Endothelial cell of umbilical vein (primary cell): ENCODE measurements around the gene CHCHD10. TPM values are rescaled to one million over a fixed set of nuclear protein-coding genes. Genes with fewer than 3 reads are reported as not detected.

Source experiments
- BruUV-seq: library from RNA; stranded (reverse); fragments of 400-500 nt; replicated peaks from 2 replicates; lab custom pipeline; 2021; lab: Mats Ljungman, UMichigan
- CTCF ChIA-PET: fragments of 300-600, 350-600 bp; sonication (Branson Sonifier 250); formaldehyde crosslinking; loops from one replicate; lab custom pipeline; 2021; ENCODE audit warnings: antibody characterized with exemption, inconsistent platforms; lab: Charles Lee
- POLR2A ChIA-PET: fragments of 300-600, 350-600 bp; sonication (Branson Sonifier 250); formaldehyde crosslinking; loops from one replicate; lab custom pipeline; 2021; ENCODE audit warnings: antibody characterized with exemption, inconsistent platforms; lab: Charles Lee
- DNase-seq: peaks from one replicate; pipeline ENCODE4 v3.0.0-alpha.2; 2011; ENCODE audit warnings: low read depth, low spot score
- FAIRE-seq: peaks from 2 replicates; lab custom pipeline; 2011; peaks lifted over from hg19 to GRCh38; lab: Jason Lieb, UNC
- H2AFZ ChIP-seq: 2 replicates; pipeline ENCODE4 v1.6.0; 2012; ENCODE audit warnings: low read depth, low read length, control low read depth, inconsistent platforms
- H3K27ac ChIP-seq: 2 replicates; pipeline ENCODE4 v1.5.1; 2011; ENCODE audit warnings: low read depth, mild to moderate bottlenecking, control low read depth, low read length, moderate library complexity; ENCODE audit not compliant: insufficient read depth
- H3K27me3 ChIP-seq, 2 experiments: 2 replicates each; pipeline versions ENCODE4 v1.6.0 to v1.6.1; 2011; ENCODE audit warnings: low read length in 2 of 2, mixed read lengths in 1 of 2; ENCODE audit not compliant: control insufficient read depth in 2 of 2, insufficient read depth in 2 of 2
- H3K36me3 ChIP-seq, 2 experiments: 2 replicates in 1 of 2; 3 replicates in 1 of 2; pipeline ENCODE4 v1.5.1; 2011; ENCODE audit warnings: low read length in 2 of 2, mild to moderate bottlenecking in 1 of 2, moderate library complexity in 1 of 2; ENCODE audit not compliant: control insufficient read depth in 2 of 2, insufficient read depth in 2 of 2; ENCODE audit errors: extremely low read depth in 1 of 2
- H3K4me1 ChIP-seq: 3 replicates; pipeline ENCODE4 v1.5.1; 2011; ENCODE audit warnings: mild to moderate bottlenecking, low read length; ENCODE audit not compliant: control insufficient read depth, insufficient read depth; ENCODE audit errors: extremely low read depth
- H3K4me2 ChIP-seq: 2 replicates; pipeline ENCODE4 v1.6.1; 2011; ENCODE audit warnings: low read length, control low read depth, mixed read lengths; ENCODE audit not compliant: insufficient read depth
- H3K4me3 ChIP-seq, 3 experiments: fragments of 200-600 bp in 1 of 3; sonication (generic), shearing (Covaris generic) in 1 of 3; replicated peaks in 1 of 3; 2 replicates each; pipeline ENCODE4 v1.5.1; 2011 to 2016; ENCODE audit warnings: control low read depth in 3 of 3, low read length in 3 of 3, mild to moderate bottlenecking in 2 of 3, inconsistent platforms in 1 of 3, low read depth in 1 of 3, moderate library complexity in 1 of 3; ENCODE audit not compliant: insufficient read depth in 1 of 3
- H3K79me2 ChIP-seq: 2 replicates; pipeline ENCODE4 v1.6.0; 2012; ENCODE audit warnings: low read length, inconsistent platforms; ENCODE audit not compliant: control insufficient read depth, insufficient read depth
- H3K9ac ChIP-seq: replicated peaks from 2 replicates; pipeline ENCODE3; 2011; ENCODE audit warnings: low read length, control low read depth; ENCODE audit not compliant: insufficient read depth; ENCODE audit errors: extremely low read depth
- H3K9me1 ChIP-seq: replicated peaks from 3 replicates; pipeline ENCODE4 v1.6.0; 2011; ENCODE audit warnings: mild to moderate bottlenecking, low read length; ENCODE audit not compliant: control insufficient read depth, insufficient read depth; ENCODE audit errors: extremely low read depth
- H3K9me3 ChIP-seq: replicated peaks from 2 replicates; pipeline ENCODE4 v1.5.1; 2012; ENCODE audit warnings: low read length, inconsistent platforms; ENCODE audit not compliant: control insufficient read depth, insufficient read depth
- H4K20me1 ChIP-seq: replicated peaks from 2 replicates; pipeline ENCODE3; 2011; ENCODE audit warnings: mild to moderate bottlenecking, low read length; ENCODE audit not compliant: control insufficient read depth, insufficient read depth; ENCODE audit errors: extremely low read depth
- EZH2 ChIP-seq: IDR thresholded peaks from 2 replicates; pipeline ENCODE4 v1.6.1; 2012; ENCODE audit warnings: borderline replicate concordance, low read depth, mild to moderate bottlenecking, moderate library complexity, low read length, inconsistent platforms; ENCODE audit not compliant: severe bottlenecking
- FOS ChIP-seq: IDR thresholded peaks from 2 replicates; pipeline ENCODE4 v1.6.1; 2011; ENCODE audit warnings: mild to moderate bottlenecking, low read length, moderate library complexity, borderline replicate concordance; ENCODE audit not compliant: insufficient read depth
- GATA2 ChIP-seq: IDR thresholded peaks from 2 replicates; pipeline ENCODE4 v1.7.0; 2011; ENCODE audit warnings: low read depth, mild to moderate bottlenecking, moderate library complexity, mixed read lengths, low read length; ENCODE audit not compliant: insufficient read length, insufficient read depth
- JUN ChIP-seq: IDR thresholded peaks from 2 replicates; pipeline ENCODE4 v1.6.1; 2011; ENCODE audit warnings: borderline replicate concordance, low read depth; ENCODE audit not compliant: insufficient read length, insufficient read depth
- MAX ChIP-seq: IDR thresholded peaks from 2 replicates; pipeline ENCODE4 v1.6.1; 2011; ENCODE audit not compliant: insufficient read depth, insufficient read length
- MYC ChIP-seq: IDR thresholded peaks from one replicate; pipeline ENCODE4 v1.6.1; 2011; ENCODE audit warnings: mild to moderate bottlenecking, low read depth, low read length
- POLR2A ChIP-seq: IDR thresholded peaks from 2 replicates; pipeline ENCODE4 v1.6.1; 2012; ENCODE audit warnings: low read depth, mild to moderate bottlenecking, control low read depth, low read length
- POLR2AphosphoS5 ChIP-seq: IDR thresholded peaks from 2 replicates; pipeline ENCODE4 v1.6.1; 2012; ENCODE audit warnings: low read depth, mild to moderate bottlenecking, control low read depth, low read length, moderate library complexity; ENCODE audit not compliant: insufficient read depth
- dilution Hi-C: fragments of 300-500 bp; cut with MboI; formaldehyde crosslinking; loops from one replicate; pipeline ENCODE4 v1.15.0; 2019; ENCODE audit warnings: low sequenced_read_pairs; ENCODE audit not compliant: extremely low pct_ligation_motif_present
- intact Hi-C: fragments of 100-400 bp; cut with micrococcal nuclease; formaldehyde crosslinking; loops from one replicate; pipeline ENCODE4 v1.10.0; 2022
- polyA plus RNA-seq, 4 experiments: library from polyadenylated mRNA; depleted of rRNA in 3 of 4; stranded (reverse) in 3 of 4; unstranded in 1 of 4; fragments of >200 nt; gene quantifications; 2 replicates each; pipeline versions ENCODE4 v1.2.1 to v1.2.3, GENCODE V29; 2011 to 2012; ENCODE audit warnings: missing spikeins in 1 of 4
- total RNA-seq: library from RNA; stranded (reverse); gene quantifications from 2 replicates; pipeline ENCODE4 v1.2.3, GENCODE V29; 2021
- TF ChIP-seq, protein P1 (sequence below), 2 donors: IDR thresholded peaks; 1 replicate in 1 of 2; 2 replicates in 1 of 2; pipeline ENCODE4 v1.5.1; 2011; ENCODE audit warnings: low read length in 2 of 2, mild to moderate bottlenecking in 2 of 2, moderate library complexity in 2 of 2, control low read depth in 1 of 2, inconsistent platforms in 1 of 2, low read depth in 1 of 2; ENCODE audit not compliant: insufficient read depth in 1 of 2; ENCODE audit errors: extremely low read depth in 1 of 2

Gene CHCHD10
- total and polyA plus RNA-seq, 2 donors (not counting 3 experiments of a cell fraction or from before 2014, with no cell fraction given): 28.1 to 75.6 TPM

- DNase-seq (no peak), FAIRE-seq (no peak)
- no peaks in the 10 kb centered on the region for H3K4me1 ChIP-seq
- H3K4me3 ChIP-seq: no peak overlapping the region
- H3K79me2 ChIP-seq: no peaks in the 10 kb centered on the region
- peaks cover 18 to 43% of the 10 kb centered on the region in 2 experiments for H3K36me3 ChIP-seq
- no peak for TF ChIP-seq POLR2A
- no peak for TF ChIP-seq MAX
- H3K27ac ChIP-seq: no peak overlapping the region
- H3K9ac ChIP-seq: no peak overlapping the region
- H4K20me1 ChIP-seq: no peaks in the 10 kb centered on the region
- CTCF ChIA-PET: no interaction called here
- H3K27me3 ChIP-seq: no peaks in the 10 kb centered on the region
- BruUV-seq: no TSS peak
- intact Hi-C loops (no loop called here), dilution Hi-C loops (no loop called here)
- POLR2A ChIA-PET: no interaction called here
- H3K9me1 ChIP-seq: no peaks in the 10 kb centered on the region
- no peak overlapping the region for H3K4me2 ChIP-seq
- no peaks in the 10 kb centered on the region for H3K9me3 ChIP-seq
- no peak overlapping the region for H2AFZ ChIP-seq
Observed at GRCh38 chr22:23801238-23801821, 33.6 kb upstream of the CHCHD10 start.

DNA sequence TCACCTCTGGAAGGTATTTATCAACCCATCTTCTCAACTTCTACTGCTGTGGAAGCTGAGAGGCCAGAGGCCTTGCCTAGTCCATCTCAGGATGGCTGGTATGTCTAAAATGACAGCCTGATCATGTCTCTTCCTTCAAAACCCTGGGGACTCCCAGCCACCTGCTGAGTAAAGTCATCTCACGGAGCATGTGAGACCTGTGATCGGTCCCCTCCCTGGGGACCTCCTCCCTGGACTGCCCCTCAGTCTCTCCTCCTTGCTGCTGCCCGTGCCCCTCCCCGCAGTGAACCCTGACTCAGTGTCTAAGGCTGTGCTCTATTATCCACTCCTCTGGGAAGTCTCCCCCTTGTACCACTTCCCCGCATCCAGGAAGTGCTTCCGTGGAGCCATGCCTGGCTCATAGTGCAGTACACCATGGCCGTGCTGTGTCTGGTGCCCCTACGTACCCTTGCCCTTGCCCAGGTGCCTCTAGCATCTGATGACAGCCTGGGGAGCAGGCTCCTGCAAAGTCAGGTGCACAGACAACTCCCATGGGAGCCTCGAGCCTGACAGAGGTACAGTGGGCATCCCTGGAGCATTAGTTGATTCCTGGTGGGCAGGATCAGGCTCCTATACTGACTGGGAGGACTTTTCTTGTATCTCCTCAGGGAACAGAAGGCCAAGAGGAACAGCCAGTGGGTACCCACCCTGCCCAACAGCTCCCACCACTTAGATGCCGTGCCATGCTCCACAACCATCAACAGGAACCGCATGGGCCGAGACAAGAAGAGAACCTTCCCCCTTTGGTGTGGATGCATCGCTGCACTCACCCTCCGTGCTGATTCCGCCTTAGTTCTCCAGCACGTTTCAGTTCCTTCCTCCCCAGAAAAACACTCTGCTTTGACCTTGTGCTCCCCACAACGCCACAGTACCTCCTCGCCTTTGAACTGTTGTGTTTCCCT is 32.8 kb upstream of the CHCHD10 start:
- no TSS peak for BruUV-seq
- peaks cover 18 to 37% of the 10 kb centered on the region in 2 experiments for H3K36me3 ChIP-seq
- H4K20me1 ChIP-seq: no peaks in the 10 kb centered on the region
- no peak overlapping the region for H2AFZ ChIP-seq
- intact Hi-C loops (no loop called here), dilution Hi-C loops (no loop called here)
- H3K27ac ChIP-seq: no peak overlapping the region
- DNase-seq: no peak
- H3K27me3 ChIP-seq: no peaks in the 10 kb centered on the region
- H3K9me3 ChIP-seq: no peaks in the 10 kb centered on the region
- no peak overlapping the region for H3K9ac ChIP-seq
- no peaks in the 10 kb centered on the region for H3K4me1 ChIP-seq
- H3K4me3 ChIP-seq: no peak overlapping the region
- H3K4me2 ChIP-seq: no peak overlapping the region
- ChIA-PET CTCF (interaction anchor here (1.9 kb wide), 1 partner anchor 11 kb away, joined by 6 read pairs; no protein-coding TSS in a partner anchor), POLR2A (no interaction called here)
- H3K79me2 ChIP-seq: no peaks in the 10 kb centered on the region
- no peak for TF ChIP-seq MAX
- TF ChIP-seq MYC: no peak
- TF ChIP-seq, protein P1, sequence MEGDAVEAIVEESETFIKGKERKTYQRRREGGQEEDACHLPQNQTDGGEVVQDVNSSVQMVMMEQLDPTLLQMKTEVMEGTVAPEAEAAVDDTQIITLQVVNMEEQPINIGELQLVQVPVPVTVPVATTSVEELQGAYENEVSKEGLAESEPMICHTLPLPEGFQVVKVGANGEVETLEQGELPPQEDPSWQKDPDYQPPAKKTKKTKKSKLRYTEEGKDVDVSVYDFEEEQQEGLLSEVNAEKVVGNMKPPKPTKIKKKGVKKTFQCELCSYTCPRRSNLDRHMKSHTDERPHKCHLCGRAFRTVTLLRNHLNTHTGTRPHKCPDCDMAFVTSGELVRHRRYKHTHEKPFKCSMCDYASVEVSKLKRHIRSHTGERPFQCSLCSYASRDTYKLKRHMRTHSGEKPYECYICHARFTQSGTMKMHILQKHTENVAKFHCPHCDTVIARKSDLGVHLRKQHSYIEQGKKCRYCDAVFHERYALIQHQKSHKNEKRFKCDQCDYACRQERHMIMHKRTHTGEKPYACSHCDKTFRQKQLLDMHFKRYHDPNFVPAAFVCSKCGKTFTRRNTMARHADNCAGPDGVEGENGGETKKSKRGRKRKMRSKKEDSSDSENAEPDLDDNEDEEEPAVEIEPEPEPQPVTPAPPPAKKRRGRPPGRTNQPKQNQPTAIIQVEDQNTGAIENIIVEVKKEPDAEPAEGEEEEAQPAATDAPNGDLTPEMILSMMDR (IDR thresholded peaks at IDR 0.05; ENCODE audit: extremely low read depth in 1 of 2, insufficient read depth in 1 of 2, low read depth in 1 of 2, low read length in 2 of 2): no peak
- no peak for TF ChIP-seq POLR2AphosphoS5
- no peak for TF ChIP-seq GATA2
- no peak for TF ChIP-seq EZH2
- no peak for TF ChIP-seq JUN
- no peak for TF ChIP-seq FOS
- TF ChIP-seq POLR2A: no peak
- FAIRE-seq: no peak
- H3K9me1 ChIP-seq: no peaks in the 10 kb centered on the region
